ENCODE results near the gene DNAH10.

GRCh38 chr12:123744836-123745235, 17.3 kb upstream of the DNAH10 start:
- TF ChIP-seq, protein P1, sequence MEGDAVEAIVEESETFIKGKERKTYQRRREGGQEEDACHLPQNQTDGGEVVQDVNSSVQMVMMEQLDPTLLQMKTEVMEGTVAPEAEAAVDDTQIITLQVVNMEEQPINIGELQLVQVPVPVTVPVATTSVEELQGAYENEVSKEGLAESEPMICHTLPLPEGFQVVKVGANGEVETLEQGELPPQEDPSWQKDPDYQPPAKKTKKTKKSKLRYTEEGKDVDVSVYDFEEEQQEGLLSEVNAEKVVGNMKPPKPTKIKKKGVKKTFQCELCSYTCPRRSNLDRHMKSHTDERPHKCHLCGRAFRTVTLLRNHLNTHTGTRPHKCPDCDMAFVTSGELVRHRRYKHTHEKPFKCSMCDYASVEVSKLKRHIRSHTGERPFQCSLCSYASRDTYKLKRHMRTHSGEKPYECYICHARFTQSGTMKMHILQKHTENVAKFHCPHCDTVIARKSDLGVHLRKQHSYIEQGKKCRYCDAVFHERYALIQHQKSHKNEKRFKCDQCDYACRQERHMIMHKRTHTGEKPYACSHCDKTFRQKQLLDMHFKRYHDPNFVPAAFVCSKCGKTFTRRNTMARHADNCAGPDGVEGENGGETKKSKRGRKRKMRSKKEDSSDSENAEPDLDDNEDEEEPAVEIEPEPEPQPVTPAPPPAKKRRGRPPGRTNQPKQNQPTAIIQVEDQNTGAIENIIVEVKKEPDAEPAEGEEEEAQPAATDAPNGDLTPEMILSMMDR (IDR thresholded peaks at IDR 0.05), result peak in 4 of 12 donors; percentile 11 to 22 (median 18)
- TF ChIP-seq POLR2A (IDR thresholded peaks at IDR 0.05), result no peak
